Nephron (organoid): Measurements from ENCODE around the gene OR1A1.

ENCODE experiments used
- H3K27ac Mint-ChIP-seq, 3 experiments: 2 replicates each; pipeline ENCODE4 v1.8.0; 2020; ENCODE audit warnings: mixed read lengths in 3 of 3, mild to moderate bottlenecking in 2 of 3, moderate library complexity in 1 of 3
- H3K27me3 Mint-ChIP-seq: 2 replicates; pipeline ENCODE4 v1.8.0; 2021; ENCODE audit warnings: low read depth, mild to moderate bottlenecking, moderate library complexity, mixed read lengths
- H3K36me3 Mint-ChIP-seq: 2 replicates; pipeline ENCODE4 v1.8.0; 2020; ENCODE audit warnings: low read depth, mixed read lengths
- H3K4me1 Mint-ChIP-seq: 2 replicates; pipeline ENCODE4 v1.8.0; 2020; ENCODE audit warnings: mixed read lengths
- H3K4me3 Mint-ChIP-seq, 3 experiments: 2 replicates each; pipeline ENCODE4 v1.8.0; 2020; ENCODE audit warnings: mild to moderate bottlenecking in 3 of 3, mixed read lengths in 3 of 3, moderate library complexity in 2 of 3
- H3K9me3 Mint-ChIP-seq: 2 replicates; pipeline ENCODE4 v1.8.0; 2020; ENCODE audit warnings: mixed read lengths
- CTCF ChIP-seq, 3 experiments: fragments of 200-600 bp; sonication (generic); IDR thresholded peaks; one replicate each; pipeline ENCODE4 v1.5.0; 2021; ENCODE audit warnings: antibody characterized with exemption in 3 of 3; ENCODE audit not compliant: unreplicated experiment in 3 of 3

Gene OR1A1

GRCh38 chr17:3207367-3207766 lies at the start of gene OR1A1:
Gene OR1A1, plus strand, starts transcription at chr17:3207667. Its CDS starts 7,954 bp downstream, at chr17:3215621.
- no peak within 1 kb of the TSS for H3K27ac Mint-ChIP-seq
- H3K27me3 Mint-ChIP-seq = peaks cover 3% of the 10 kb centered on the region
- no peak within 1 kb of the TSS for H3K4me3 Mint-ChIP-seq
- TF ChIP-seq CTCF (IDR thresholded peaks at IDR 0.05; ENCODE audit: unreplicated experiment in 3 of 3) = no peak
- no peaks in the 10 kb centered on the region for H3K36me3 Mint-ChIP-seq
- H3K4me1 Mint-ChIP-seq = no peaks in the 10 kb centered on the region
- peaks cover 15% of the 10 kb centered on the region for H3K9me3 Mint-ChIP-seq

GRCh38 chr17:3167574-3167973 lies 39.9 kb upstream of the OR1A1 start:
- no peaks in the 10 kb centered on the region for H3K4me1 Mint-ChIP-seq
- no peaks in the 10 kb centered on the region for H3K36me3 Mint-ChIP-seq
- peaks cover 16% of the 10 kb centered on the region for H3K27me3 Mint-ChIP-seq
- H3K9me3 Mint-ChIP-seq = peaks cover 37% of the 10 kb centered on the region
- no peak overlapping the region for H3K4me3 Mint-ChIP-seq
- no peak for TF ChIP-seq CTCF (IDR thresholded peaks at IDR 0.05; ENCODE audit: unreplicated experiment in 3 of 3)
- H3K27ac Mint-ChIP-seq = no peak overlapping the region

GRCh38 chr17:3189961-3190360 lies 17.5 kb upstream of the OR1A1 start:
- no peak overlapping the region for H3K4me3 Mint-ChIP-seq
- no peak overlapping the region for H3K27ac Mint-ChIP-seq
- H3K27me3 Mint-ChIP-seq = no peaks in the 10 kb centered on the region
- TF ChIP-seq CTCF (IDR thresholded peaks at IDR 0.05; ENCODE audit: unreplicated experiment in 3 of 3) = no peak
- H3K4me1 Mint-ChIP-seq = no peaks in the 10 kb centered on the region
- no peaks in the 10 kb centered on the region for H3K36me3 Mint-ChIP-seq
- H3K9me3 Mint-ChIP-seq = peaks cover 3% of the 10 kb centered on the region

GRCh38 chr17:3197219-3197618 lies 10.2 kb upstream of the OR1A1 start, which contains the start of gene OR1A2:
Gene OR1A2, plus strand, starts transcription at chr17:3197519. Its CDS starts 0 bp downstream, at chr17:3197519.
- H3K9me3 Mint-ChIP-seq = peaks cover 21% of the 10 kb centered on the region
- no peak within 1 kb of the TSS for H3K27ac Mint-ChIP-seq
- TF ChIP-seq CTCF (IDR thresholded peaks at IDR 0.05; ENCODE audit: unreplicated experiment in 3 of 3) = no peak
- H3K4me1 Mint-ChIP-seq = no peaks in the 10 kb centered on the region
- peaks cover 5% of the 10 kb centered on the region for H3K27me3 Mint-ChIP-seq
- H3K36me3 Mint-ChIP-seq = no peaks in the 10 kb centered on the region
- H3K4me3 Mint-ChIP-seq = no peak within 1 kb of the TSS

- TF ChIP-seq CTCF (IDR thresholded peaks at IDR 0.05; ENCODE audit: unreplicated experiment in 3 of 3) = no peak
- Mint-ChIP-seq H3K27me3 (peaks cover 3% of the 10 kb centered on the region), H3K4me3 (no peak overlapping the region), H3K27ac (no peak overlapping the region), H3K36me3 (no peaks in the 10 kb centered on the region), H3K9me3 (peaks cover 16% of the 10 kb centered on the region), H3K4me1 (no peaks in the 10 kb centered on the region)
Observed at GRCh38 chr17:3208484-3208883, 1.0 kb downstream of the OR1A1 start.

GRCh38 chr17:3213001-3213400 lies 5.5 kb downstream of the OR1A1 start:
- H3K27me3 Mint-ChIP-seq = peaks cover 8% of the 10 kb centered on the region
- H3K9me3 Mint-ChIP-seq = peaks cover 7% of the 10 kb centered on the region
- no peak for TF ChIP-seq CTCF (IDR thresholded peaks at IDR 0.05; ENCODE audit: unreplicated experiment in 3 of 3)
- H3K4me1 Mint-ChIP-seq = no peaks in the 10 kb centered on the region
- no peaks in the 10 kb centered on the region for H3K36me3 Mint-ChIP-seq
- no peak overlapping the region for H3K27ac Mint-ChIP-seq
- H3K4me3 Mint-ChIP-seq = no peak overlapping the region
